ENCODE measurements around the gene PGM5.

DNA sequence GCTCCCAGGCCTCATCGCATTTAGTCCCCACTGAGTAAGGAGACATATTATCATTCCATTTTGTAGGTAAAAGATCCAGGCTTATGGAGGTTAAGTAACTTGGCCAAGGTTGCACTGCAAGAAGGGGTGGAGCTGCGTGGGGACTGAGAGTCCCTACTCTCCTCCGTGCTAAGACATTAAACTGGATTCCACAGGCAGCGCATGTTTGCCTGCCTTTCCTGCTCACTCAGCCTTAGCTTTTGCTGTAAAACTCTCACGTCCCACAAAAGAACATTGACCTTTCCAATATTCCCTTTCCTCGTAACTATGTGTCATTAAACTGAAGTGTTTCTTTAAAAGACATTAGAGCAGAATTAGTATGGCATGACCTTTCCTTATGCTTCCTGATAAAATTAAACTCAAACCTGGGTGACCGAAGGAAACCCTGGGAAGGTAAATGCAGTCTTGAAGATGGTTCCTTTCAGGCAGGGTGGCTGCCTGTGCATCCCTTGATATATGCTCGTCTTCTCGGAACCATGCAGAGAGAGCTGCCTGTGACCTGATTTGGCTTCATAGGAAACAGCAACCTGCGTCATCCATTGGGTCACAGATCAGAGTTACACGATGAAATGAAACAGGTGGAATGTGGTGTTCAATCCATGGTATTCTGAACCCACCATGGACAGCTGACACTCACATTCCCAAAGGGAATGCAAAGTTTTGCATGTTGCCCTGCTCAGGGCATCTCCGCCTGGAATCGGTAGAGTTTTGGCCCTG lies 98.3 kb downstream of the PGM5 start:
- TF ChIP-seq POLR2AphosphoS5 (IDR thresholded peaks at IDR 0.05) (peak; percentile 48), POLR2A (IDR thresholded peaks at IDR 0.05) (no peak)
- TF ChIP-seq, protein P1, sequence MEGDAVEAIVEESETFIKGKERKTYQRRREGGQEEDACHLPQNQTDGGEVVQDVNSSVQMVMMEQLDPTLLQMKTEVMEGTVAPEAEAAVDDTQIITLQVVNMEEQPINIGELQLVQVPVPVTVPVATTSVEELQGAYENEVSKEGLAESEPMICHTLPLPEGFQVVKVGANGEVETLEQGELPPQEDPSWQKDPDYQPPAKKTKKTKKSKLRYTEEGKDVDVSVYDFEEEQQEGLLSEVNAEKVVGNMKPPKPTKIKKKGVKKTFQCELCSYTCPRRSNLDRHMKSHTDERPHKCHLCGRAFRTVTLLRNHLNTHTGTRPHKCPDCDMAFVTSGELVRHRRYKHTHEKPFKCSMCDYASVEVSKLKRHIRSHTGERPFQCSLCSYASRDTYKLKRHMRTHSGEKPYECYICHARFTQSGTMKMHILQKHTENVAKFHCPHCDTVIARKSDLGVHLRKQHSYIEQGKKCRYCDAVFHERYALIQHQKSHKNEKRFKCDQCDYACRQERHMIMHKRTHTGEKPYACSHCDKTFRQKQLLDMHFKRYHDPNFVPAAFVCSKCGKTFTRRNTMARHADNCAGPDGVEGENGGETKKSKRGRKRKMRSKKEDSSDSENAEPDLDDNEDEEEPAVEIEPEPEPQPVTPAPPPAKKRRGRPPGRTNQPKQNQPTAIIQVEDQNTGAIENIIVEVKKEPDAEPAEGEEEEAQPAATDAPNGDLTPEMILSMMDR (IDR thresholded peaks at IDR 0.05), result no peak

Data from gastroesophageal sphincter (tissue), 3 donors.